HG03135 (cell line): Measurements from ENCODE around the gene RPTOR.

Experiments
- ATAC-seq: cut with Tn5 transposase; IDR thresholded peaks from one replicate; pipeline ENCODE4 v1.9.1; 2021; ENCODE audit warnings: mild to moderate bottlenecking, moderate library complexity; ENCODE audit not compliant: unreplicated experiment

The RPTOR gene

DNA sequence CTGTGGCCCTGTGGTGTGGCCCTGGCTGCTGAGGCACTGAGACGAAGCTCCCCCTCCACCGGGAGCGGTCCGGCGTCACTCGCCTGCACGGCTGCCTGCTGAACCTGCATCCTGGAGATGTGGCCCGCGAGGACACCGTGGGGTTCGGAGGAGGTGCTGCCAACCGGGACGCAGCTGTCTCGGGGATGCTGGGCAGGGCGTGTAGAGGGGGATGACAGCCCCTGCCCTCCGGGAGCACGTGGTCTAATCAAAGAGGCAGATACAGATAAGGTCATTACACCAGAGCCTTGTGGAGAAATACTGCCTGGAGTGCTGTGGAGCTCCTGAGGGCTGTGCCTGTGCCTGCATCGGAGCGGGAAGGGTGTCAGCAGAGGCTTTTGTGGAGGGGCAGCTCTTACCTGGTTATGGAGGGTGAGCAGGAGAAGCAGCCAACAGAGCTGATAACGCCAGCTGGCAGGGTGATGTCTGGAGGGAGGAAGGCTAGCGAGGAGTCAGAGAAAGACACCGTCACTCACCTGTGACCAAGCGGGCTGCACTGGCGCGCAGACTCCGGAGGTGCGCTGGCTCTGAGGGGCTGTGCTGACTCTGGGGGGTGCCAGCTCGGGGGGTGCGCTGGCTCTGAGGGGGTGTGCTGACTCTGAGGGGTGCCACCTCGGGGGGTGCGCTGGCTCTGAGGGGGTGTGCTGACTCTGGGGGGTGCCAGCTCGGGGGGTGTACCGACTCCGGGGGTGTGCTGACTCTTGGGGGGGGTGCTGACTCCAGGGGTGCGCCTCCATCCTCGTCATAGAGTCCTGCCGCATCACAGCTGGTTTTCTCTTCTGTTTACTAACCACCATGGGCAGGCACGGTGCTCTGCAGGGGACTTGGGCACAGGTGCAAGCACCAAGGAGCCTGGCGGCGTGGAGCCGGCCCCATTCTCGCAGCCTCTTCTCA lies 342.3 kb downstream of the RPTOR start:
- no peak for ATAC-seq

DNA sequence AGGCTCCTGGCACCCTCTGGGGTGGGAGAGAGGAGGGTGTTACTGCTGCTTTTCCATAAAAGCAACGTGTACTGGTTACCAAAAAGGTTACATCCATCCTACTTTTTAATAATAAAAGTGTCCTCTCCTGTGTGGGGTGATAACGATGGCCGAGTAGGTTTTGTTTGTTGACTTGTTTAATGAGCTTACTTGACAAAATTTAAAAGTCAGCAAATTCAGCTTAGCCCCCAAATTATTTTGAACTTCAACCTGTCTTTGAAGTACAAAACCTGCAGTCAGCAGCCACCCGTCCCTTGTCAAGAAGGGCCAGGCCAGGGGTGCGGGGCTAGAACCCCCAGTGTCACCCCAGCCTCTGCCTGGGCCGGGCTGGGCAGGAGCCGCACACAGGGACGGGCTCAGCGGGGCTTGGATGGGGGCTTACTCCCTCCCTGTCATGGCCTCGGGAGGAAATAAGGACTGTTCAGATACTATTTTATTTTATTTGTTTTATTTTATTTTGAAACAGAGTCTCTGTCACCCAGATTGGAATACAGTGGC lies 343.1 kb downstream of the RPTOR start:
- ATAC-seq, result no peak

DNA sequence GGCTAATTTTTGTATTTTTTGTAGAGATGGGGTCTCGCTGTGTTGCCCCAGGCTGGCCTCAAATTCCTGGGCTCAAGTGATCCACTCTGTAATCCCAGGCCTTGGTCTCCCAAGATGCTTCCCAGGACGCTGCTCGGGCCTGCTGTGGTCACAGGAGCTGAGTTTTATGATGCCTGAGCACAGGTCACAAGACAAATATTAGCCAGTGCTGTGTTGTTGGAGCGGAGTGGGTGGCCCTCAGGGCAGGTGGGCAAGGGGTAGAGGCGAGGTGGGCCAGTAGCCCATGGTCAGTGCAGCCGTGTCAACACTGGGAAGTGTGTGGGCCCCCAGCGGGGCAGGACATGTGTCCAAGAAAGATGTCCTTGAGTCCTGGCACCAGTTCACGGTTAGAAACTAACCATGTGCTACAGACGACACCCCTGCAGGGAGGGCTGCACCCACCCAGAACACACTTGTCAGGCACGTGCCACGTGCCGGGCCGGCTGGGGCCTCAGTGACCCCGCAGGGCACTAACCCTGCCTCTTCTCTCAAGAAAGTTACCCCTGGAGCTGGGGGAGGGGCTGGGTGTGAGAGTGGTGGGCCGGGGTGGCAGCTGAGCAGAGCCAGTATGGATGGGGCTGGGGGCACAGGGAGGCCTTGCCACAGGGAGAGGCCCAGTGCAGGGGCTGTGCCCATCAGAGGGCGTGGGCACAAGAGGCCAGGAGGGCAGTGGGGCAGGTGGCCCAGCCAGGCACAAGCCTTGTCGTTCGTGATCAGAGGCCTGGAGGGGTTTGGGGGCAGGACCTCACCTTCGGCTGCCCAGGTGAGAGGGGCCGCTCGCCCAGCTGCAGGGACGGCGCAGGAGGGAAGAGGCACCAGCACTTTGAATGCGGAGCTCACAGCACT lies 343.9 kb downstream of the RPTOR start:
- ATAC-seq, result no peak

DNA sequence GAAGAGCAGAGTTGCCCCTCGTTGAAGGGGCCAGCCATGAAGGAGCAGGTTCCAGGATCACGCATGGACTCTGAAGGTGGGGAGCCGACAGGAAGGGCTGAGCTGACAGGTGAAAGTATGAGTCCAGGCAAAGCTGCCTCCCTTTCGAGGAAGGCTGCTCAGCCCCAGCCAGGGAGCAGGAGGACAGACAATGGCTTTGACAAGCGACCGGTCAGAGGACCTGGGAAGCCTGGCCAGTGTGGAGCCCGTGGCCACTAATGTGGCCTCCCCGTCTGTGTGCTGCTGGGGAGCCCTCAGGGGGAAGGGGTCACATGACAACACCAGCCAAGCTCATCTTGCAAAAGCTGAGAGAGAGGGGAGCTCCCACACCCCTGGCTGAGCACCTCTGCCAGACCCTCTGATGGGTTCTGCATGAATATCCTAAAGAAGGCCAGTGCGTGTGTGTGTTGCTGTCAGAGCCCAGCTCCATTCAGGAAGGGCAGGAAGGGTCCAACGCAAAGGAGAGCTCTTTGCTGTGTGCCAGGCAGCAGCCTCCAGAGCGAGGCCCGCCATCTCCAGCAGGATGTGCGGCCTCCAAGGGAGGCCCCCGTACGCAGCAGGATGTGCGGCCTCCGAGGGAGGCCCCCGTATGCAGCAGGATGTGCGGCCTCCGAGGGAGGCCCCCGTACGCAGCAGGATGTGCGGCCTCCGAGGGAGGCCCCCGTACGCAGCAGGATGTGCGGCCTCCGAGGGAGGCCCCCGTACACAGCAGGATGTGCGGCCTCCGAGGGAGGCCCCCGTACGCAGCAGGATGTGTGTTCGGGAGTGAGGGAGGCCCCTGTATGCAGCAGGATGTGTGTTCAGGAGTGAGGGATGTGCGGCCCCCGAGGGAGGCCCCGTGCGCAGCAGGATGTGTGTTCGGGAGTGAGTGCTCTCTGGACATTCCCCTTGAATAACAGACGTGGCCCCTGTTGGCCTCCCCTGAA lies 344.9 kb downstream of the RPTOR start:
- no peak for ATAC-seq

DNA sequence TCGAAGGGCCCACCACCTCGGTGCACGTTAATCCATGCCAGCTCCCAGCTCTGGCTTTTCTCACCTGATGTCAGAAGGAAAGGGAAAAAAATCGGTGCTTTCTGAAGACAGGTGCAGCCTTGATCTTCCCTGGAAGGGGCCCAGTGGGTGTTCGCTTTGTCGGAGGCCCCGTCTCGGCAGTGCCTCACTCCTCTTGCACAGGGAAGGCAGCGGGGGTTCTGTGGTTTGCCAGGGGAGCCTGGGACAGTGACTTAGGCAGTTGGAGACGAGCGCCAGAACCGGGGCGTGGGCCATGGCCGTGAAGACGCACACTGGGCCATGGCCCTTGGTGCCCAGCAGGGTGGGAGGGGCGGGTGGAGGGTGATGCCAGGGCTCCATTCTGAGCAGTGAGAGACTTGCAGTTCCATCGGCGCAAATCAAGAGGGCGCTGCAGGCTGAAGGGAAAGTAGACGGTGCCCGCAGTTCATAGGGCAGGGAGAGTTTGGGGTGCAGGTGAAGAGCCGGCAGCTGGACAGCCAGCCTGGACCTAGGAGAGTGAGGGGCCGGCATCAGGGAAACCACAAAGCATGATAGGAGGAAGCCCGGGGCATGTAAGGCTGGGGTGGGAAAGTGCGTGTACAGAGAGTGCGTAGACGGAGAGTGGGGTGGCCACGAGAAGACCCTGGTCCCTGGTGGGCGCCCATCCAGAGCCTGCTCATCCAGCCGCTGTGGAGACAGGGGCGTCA lies 345.7 kb downstream of the RPTOR start:
- no peak for ATAC-seq

DNA sequence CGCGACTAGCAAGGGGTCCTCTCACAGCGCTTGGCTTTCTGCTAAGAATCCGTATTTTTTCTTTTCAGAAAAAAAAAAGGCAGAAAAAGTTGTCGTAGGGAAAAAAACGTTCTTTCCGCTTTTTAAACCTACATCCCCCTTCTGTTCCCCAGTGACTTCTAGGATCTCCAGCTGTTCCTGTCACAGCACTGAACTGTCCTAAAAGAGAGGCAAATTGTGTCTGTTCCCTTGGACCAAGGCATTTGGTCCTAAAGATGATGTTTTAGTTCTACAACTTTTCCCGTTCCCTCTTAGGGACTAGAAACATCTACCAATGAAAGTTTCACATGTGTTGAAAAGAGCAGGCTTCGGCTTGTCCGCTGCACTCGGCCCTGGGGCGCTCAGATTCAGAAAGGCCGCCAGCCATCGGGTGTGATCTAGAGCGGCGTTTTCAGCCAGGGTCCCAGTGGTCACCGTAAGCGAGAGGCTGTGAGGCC lies 346.3 kb downstream of the RPTOR start:
- ATAC-seq, result peak; percentile 6

DNA sequence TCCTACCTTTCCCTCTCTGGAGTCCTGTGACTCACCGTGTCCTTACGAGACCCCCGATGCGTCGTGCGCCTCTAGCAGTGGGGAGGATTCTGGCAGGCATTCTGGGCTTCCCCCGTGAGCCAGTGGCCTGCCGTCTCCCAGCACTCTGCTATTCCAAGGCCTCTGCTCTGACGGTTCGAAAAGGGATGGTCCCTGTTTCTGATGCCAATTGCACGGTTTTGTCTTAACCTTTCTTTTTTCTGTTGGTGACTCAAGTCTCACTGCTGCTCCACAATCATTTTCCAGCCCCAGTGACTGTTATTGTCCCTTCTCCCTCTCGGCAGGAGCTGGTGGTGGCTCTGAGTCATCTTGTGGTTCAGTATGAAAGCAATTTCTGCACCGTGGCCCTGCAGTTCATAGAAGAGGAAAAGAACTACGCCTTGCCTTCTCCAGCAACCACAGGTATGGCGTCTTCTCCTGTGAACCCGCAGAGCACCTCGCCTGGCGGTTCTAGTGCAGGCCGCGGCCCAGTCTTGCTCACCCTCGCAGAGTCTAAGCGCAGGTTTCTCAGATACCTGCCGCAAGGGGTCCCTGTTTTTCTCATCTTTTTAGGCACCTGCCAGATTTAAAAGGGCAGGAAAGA lies 346.9 kb downstream of the RPTOR start:
- peak; percentile 40 for ATAC-seq

DNA sequence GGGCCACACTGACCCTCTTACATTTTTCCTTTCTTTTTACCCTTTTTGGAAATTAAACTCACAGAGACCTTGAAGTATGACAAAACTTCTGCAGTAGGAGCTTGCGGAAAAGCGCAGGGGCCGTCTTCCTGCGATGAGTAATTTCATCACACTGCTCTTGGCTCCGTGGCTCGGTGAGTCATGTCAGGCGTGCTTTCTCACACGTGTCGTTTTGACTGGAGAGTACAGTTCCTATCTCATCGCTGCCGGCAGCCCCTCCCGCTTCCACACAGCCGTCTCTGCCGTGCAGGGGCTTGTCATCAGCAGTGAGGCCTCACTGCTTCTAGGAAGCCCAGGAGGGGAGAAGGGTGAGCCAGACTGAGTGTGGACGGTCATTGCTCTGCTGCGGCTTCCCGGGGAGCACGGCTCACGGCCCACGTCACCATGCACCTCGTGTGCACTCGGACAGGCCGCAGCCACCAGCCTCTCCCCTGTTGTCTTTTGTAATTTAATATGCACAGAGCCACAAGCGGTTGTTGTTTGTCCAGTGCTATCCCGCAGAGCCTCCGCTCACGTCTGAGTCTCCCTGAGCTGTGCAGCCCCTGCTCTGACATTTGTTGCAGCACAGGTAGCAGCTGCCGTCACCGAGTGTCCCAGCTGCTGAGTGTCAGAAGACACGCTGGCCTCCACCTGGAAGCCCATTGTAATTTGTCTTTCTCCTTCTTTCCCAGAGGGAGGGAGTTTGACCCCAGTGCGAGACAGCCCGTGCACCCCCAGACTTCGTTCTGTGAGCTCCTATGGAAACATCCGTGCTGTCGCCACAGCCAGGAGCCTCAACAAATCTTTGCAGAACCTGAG lies 347.6 kb downstream of the RPTOR start:
- ATAC-seq, result peak; percentile 82

DNA sequence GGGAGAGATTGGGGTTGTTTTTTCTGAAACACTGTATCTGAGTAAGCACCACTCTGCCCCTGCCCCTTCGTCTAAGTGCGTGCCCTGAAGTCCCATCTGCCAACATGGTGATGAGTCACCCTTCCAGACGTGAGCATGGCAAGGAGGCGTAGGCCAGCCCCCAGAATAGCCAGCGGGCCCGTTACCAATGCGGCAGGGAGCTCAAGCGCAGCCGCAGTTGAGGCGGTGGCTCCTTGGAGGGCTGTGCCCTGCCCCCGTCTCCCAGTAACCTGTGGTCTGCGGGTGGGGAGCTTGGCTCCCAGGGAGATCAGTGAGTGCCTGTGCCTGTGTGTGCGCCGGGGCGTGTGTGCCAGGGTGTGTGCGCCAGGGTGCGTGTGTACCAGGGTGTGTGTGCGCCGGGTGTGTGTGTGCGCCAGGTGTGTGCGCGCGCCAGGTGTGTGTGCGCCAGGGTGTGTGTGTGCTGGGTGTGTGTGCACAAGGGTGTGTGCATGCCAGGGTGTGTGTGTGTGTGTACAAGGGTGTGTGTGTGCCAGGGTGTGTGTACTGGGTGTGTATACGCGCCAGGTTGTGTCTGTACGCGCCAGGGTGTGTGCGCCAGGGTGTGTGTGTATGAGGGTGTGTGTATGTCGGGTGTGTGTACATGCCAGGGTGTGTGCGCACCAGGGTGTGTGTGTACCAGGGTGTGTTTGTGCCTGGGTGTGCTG lies 348.4 kb downstream of the RPTOR start:
- ATAC-seq, result no peak

DNA sequence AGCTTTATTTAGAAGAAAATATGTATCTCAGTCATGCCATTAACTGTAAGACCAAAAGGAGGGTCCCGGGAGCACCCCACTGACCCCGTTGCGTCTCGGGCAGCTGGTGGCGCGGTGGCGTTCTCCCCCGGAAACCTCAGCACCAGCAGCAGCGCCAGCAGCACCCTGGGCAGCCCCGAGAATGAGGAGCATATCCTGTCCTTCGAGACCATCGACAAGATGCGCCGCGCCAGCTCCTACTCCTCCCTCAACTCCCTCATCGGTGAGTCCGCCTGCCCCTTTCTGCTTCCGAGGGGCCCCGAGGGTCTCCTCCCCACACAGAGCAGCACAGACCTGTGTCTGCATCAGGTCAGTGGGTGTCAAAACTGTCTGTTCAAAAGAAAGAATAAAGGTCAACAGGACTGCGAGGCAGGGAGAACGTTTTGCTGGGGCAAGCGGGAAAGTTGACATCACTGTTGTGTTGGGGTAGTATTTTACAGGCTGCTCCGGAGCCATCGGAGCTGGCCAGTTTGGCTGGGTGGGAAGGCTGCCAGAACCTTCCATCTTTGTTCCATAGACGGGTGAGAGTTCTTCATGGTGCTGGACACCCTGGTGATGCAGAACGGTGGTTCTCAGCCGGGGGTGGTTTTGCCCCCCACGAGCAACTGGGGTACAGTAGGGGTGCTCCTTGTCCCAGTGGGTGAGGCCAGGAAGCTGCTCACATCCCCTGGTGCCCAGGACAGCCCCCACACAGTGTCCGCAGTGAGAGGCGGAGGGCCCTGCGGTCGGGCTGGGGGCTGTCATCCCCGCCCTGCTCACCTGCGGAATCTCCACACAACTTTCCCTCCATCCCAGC lies 349.2 kb downstream of the RPTOR start:
- ATAC-seq, result no peak

DNA sequence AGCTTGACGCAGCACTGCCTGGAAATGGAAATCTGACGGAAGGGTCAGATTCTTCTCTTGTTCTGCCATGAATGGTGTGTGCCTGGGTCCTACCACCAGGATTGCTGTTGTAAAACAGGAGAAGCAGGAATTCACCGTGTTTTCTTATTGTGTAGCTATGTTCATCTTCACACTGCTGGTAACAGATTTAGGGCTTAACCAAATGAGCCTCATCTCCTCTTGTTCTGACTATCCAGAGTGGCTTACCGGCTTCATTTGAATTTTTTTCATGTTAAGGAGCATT lies 349.7 kb downstream of the RPTOR start:
- no peak for ATAC-seq

DNA sequence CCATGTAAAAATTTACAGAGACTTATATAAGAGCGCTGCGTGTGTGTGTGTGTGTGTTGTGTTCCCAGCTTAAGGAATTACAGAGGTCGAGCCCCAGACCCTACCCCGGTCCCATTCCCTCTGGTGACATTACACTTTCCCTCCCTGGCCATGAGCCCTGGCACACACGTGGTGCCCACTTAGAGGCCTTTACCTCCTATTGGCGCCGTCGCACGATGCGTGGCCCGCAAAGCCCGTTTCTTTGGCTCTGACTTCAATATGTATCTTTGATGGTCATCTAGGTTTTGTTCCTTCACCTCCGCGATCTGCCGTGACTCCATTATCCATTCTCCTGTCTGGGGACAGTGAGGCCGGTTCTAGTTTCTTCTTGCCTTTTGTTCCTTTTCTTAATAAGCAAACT lies 350.1 kb downstream of the RPTOR start:
- ATAC-seq, result no peak

DNA sequence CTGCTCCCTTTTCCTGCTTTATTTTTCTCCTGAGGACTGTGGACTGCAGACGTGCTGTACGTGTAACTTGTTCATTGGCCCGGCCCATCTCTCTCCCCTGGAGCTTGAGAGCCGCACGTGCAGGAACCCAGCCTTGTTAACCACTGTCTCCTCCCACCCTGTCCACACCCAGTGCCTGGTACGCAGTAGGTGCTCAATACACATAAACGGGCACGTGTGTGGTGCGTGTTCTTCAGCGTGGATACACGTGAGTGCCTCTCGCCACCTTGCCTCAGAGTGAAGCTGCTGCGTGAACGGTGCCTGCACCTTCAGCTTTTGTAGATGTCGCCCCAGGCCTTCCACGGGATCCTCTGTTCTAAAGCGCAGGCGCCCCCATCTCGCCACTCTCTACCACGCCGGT lies 350.7 kb downstream of the RPTOR start:
- ATAC-seq, result no peak

DNA sequence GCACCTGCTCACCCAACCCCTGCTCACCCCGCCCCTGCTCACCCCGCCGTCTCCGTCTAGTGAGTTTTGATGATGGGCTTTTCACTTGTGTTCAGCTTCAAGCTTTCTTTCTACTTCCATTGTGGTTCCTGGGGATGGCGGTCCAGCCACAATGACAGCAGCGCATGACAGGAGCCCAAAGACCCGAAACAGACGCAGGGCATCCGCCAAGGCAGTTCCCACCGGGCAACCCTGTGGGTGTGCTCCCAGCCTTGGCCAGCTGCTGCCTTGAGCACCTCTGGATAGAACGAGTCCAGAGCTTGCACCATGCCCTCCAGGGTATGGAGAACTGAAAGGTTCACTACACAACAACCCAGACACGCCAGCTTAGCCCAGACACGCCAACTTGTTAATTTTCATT lies 354.1 kb downstream of the RPTOR start:
- no peak for ATAC-seq

DNA sequence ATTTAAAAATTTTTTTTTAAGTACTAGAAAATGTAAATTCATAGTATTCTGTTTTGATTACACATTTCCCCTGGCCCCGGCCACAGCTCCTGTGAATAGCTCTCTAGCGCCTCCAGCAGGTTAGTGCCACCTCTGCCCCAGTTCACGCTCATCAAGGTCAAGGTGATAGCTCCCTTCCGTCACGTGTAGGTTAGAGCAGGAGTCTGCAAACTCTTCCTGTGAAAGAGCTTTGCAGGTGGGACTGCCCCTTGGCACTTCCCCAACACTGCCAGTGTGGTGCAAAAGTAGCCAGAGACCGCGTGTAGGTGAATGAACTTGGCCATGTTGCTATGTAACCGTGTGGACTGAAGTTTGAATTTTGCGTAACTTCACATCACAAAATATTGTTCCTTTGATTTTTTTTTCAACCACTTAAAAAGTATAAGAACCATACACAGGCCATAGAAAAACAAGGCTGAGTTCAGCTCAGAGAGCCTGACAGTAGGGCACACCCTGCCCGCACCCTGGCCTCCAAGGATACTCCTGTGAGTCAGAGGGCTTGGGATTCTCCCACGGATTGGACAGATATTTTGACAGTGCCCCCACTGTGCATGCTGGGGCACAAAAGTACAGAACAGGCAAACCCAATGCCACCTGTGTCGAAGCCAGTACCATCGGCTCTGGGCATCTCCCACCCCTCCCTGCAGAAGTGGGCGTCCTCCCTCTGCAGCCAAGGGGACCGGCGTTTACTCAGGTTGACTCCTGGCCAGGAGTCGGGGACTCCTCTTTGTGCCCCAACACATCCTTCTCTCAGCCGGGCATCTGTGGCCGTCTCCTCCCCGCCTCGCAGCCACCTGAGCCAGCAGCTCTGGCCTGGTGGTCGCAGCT lies 355.0 kb downstream of the RPTOR start:
- no peak for ATAC-seq

DNA sequence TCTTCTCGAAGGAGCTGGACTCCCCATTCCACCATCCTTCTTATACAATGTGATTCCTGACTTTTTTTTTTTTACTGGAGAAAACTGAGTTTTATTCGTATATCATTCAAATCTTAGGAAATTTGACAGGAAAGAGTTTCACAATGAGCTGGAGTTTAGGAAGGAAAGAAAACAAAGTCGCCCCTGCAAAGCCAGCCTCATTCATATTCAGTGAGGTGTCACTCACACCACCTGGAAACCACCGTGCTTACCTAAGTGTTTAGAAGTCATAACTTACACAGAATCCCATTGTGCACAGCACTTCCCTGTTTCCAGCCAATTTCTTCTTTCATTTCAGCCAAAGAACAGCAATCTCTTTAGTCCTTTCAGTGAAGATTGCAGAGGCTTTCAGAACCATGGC lies 356.7 kb downstream of the RPTOR start:
- ATAC-seq, result no peak
